Measurements from ENCODE around the gene EBI3. TPM values are rescaled to one million over a fixed set of nuclear protein-coding genes. Genes with fewer than 3 reads are reported as not detected.

The EBI3 gene
- not detected in 2 replicates for total RNA-seq

GRCh38 chr19:4229179-4229931 lies at the start of gene EBI3:
EBI3 (plus strand) TSS chr19:4229523; CDS start chr19:4229551, 28 bp downstream.

GRCh38 chr19:4182084-4182810 lies 47.1 kb upstream of the EBI3 start, which contains the start of the genes ANKRD24 and SIRT6:
ANKRD24 (plus strand) TSS chr19:4182689; CDS start chr19:4186426, 3,737 bp downstream.
SIRT6 (minus strand) TSS chr19:4182563; CDS start chr19:4182539, 24 bp downstream.

GRCh38 chr19:4246767-4247593 lies 17.7 kb downstream of the EBI3 start, which contains the start of gene YJU2:
YJU2 (plus strand) TSS chr19:4247080; CDS start chr19:4247147, 67 bp downstream.

GRCh38 chr19:4278419-4279266 lies 49.3 kb downstream of the EBI3 start, which contains the start of gene SHD:
SHD (plus strand) TSS chr19:4279266; CDS start chr19:4280064, 798 bp downstream.

Other genes with a start within 250 kb of the EBI3 start
- gene EEF2, start 244.1 kb upstream of the EBI3 start, total RNA-seq: 3,060 and 3,544 TPM in 2 replicates
- gene PIAS4, start 221.8 kb upstream of the EBI3 start, total RNA-seq: 10.1 and 10.8 TPM in 2 replicates
- 53.6 and 56.2 TPM in 2 replicates for gene ZBTB7A, start 162.6 kb upstream of the EBI3 start, total RNA-seq
- gene MAP2K2, start 105.4 kb upstream of the EBI3 start, total RNA-seq: 154 and 160 TPM in 2 replicates
- 2.2 TPM in 1 of 2 replicates, not detected in the other for gene CREB3L3, start 75.9 kb upstream of the EBI3 start, total RNA-seq
- gene SIRT6, start 47.0 kb upstream of the EBI3 start, total RNA-seq: 15.2 and 19.8 TPM in 2 replicates
- gene ANKRD24, start 46.8 kb upstream of the EBI3 start, total RNA-seq: 0.75 and 1.5 TPM in 2 replicates
- 13.8 and 18.2 TPM in 2 replicates for gene YJU2, start 17.6 kb downstream of the EBI3 start, total RNA-seq
- gene SHD, start 49.7 kb downstream of the EBI3 start, total RNA-seq: not detected in 2 replicates
- not detected in 2 replicates for gene TMIGD2, start 72.9 kb downstream of the EBI3 start, total RNA-seq
- 0.69 and 4.2 TPM in 2 replicates for gene FSD1, start 75.1 kb downstream of the EBI3 start, total RNA-seq
- gene STAP2, start 109.3 kb downstream of the EBI3 start, total RNA-seq: 3.6 TPM in 2 replicates
- gene MPND, start 114.0 kb downstream of the EBI3 start, total RNA-seq: 2.7 and 4.0 TPM in 2 replicates
- gene SH3GL1, start 171.0 kb downstream of the EBI3 start, total RNA-seq: 76.0 and 86.1 TPM in 2 replicates
- 2.7 and 2.9 TPM in 2 replicates for gene CHAF1A, start 173.1 kb downstream of the EBI3 start, total RNA-seq
- gene UBXN6, start 228.3 kb downstream of the EBI3 start, total RNA-seq: 53.5 and 63.2 TPM in 2 replicates
- 53.7 and 63.0 TPM in 2 replicates for gene HDGFL2, start 242.8 kb downstream of the EBI3 start, total RNA-seq